Mesothelial cell of epicardium (in vitro differentiated cells): ENCODE measurements around the gene CDH23. TPM values are rescaled to one million over a fixed set of nuclear protein-coding genes. Genes with fewer than 3 reads are reported as not detected.

Experiments used
- DNase-seq, 2 experiments: peaks; one replicate each; pipeline ENCODE4 v3.0.0; 2021; ENCODE audit warnings: low spot score in 2 of 2; ENCODE audit not compliant: unreplicated experiment in 2 of 2
- H3K27ac Mint-ChIP-seq: 2 replicates; pipeline ENCODE4 v1.8.0; 2021; ENCODE audit warnings: mixed read lengths
- H3K27me3 Mint-ChIP-seq: 2 replicates; pipeline ENCODE4 v1.8.0; 2021; ENCODE audit warnings: low read depth, mixed read lengths
- H3K36me3 Mint-ChIP-seq: 2 replicates; pipeline ENCODE4 v1.8.0; 2021; ENCODE audit warnings: mixed read lengths
- H3K4me1 Mint-ChIP-seq: 2 replicates; pipeline ENCODE4 v1.8.0; 2021; ENCODE audit warnings: mixed read lengths
- H3K4me3 Mint-ChIP-seq: 2 replicates; pipeline ENCODE4 v1.8.0; 2021; ENCODE audit warnings: mild to moderate bottlenecking, moderate library complexity, mixed read lengths
- H3K9me3 Mint-ChIP-seq: 2 replicates; pipeline ENCODE4 v1.8.0; 2021; ENCODE audit warnings: mixed read lengths
- CTCF ChIP-seq: fragments of 200-600 bp; sonication (generic); IDR thresholded peaks from one replicate; pipeline ENCODE4 v1.5.0; 2021; ENCODE audit warnings: antibody characterized with exemption; ENCODE audit not compliant: unreplicated experiment
- total RNA-seq: library from RNA; stranded (reverse); gene quantifications from 3 replicates; pipeline ENCODE4 v1.2.1, GENCODE V29; 2021

The CDH23 gene
- total RNA-seq, 1 donor from 2014 or later = 2.5 TPM

- no peaks in the 10 kb centered on the region for H3K27me3 Mint-ChIP-seq
- H3K4me1 Mint-ChIP-seq = peaks cover 8% of the 10 kb centered on the region
- H3K4me3 Mint-ChIP-seq = no peak overlapping the region
These were observed 308.1 kb downstream of the CDH23 start for GRCh38 chr10:71704816-71705215.

GRCh38 chr10:71705582-71705981 is 308.9 kb downstream of the CDH23 start:
- Mint-ChIP-seq H3K4me3 (no peak overlapping the region), H3K27ac (no peak overlapping the region), H3K27me3 (no peaks in the 10 kb centered on the region), H3K9me3 (no peaks in the 10 kb centered on the region), H3K4me1 (peaks cover 8% of the 10 kb centered on the region), H3K36me3 (no peaks in the 10 kb centered on the region)
- DNase-seq = no peak
- TF ChIP-seq CTCF = no peak

More at GRCh38 chr10:71704816-71705215, 308.1 kb downstream of the CDH23 start:
- H3K36me3 Mint-ChIP-seq = no peaks in the 10 kb centered on the region
- no peak for TF ChIP-seq CTCF
- no peaks in the 10 kb centered on the region for H3K9me3 Mint-ChIP-seq
- no peak overlapping the region for H3K27ac Mint-ChIP-seq
- DNase-seq = no peak

- Mint-ChIP-seq H3K9me3 (no peaks in the 10 kb centered on the region), H3K27ac (no peak overlapping the region)
These were observed 309.7 kb downstream of the CDH23 start for GRCh38 chr10:71706216-71707121.

GRCh38 chr10:71707240-71707789 is 310.6 kb downstream of the CDH23 start:
- no peak for DNase-seq
- no peak for TF ChIP-seq CTCF
- H3K27ac Mint-ChIP-seq = no peak overlapping the region
- no peaks in the 10 kb centered on the region for H3K36me3 Mint-ChIP-seq
- peaks cover 8% of the 10 kb centered on the region for H3K4me1 Mint-ChIP-seq
- no peaks in the 10 kb centered on the region for H3K27me3 Mint-ChIP-seq
- H3K9me3 Mint-ChIP-seq = no peaks in the 10 kb centered on the region
- H3K4me3 Mint-ChIP-seq = no peak overlapping the region

More at GRCh38 chr10:71706216-71707121, 309.7 kb downstream of the CDH23 start:
- H3K4me3 Mint-ChIP-seq = no peak overlapping the region
- H3K27me3 Mint-ChIP-seq = no peaks in the 10 kb centered on the region
- no peak for TF ChIP-seq CTCF
- no peak for DNase-seq
- H3K4me1 Mint-ChIP-seq = peaks cover 8% of the 10 kb centered on the region
- no peaks in the 10 kb centered on the region for H3K36me3 Mint-ChIP-seq

GRCh38 chr10:71708301-71708703 is 311.6 kb downstream of the CDH23 start:
- no peaks in the 10 kb centered on the region for H3K36me3 Mint-ChIP-seq
- H3K4me3 Mint-ChIP-seq = no peak overlapping the region
- no peak overlapping the region for H3K27ac Mint-ChIP-seq
- TF ChIP-seq CTCF = peak; percentile 82
- H3K27me3 Mint-ChIP-seq = no peaks in the 10 kb centered on the region
- no peaks in the 10 kb centered on the region for H3K9me3 Mint-ChIP-seq
- H3K4me1 Mint-ChIP-seq = peaks cover 13% of the 10 kb centered on the region
- peak; percentile 49 to 92 for DNase-seq
